ENCODE data around the gene ATG16L2. TPM values are rescaled to one million over a fixed set of nuclear protein-coding genes. Genes with fewer than 3 reads are reported as not detected.

The ATG16L2 gene
- total and polyA plus RNA-seq, 9 of the 15 experiments (the other 6 are each of a cell fraction or from before 2014, with no cell fraction given), result 0.18 to 11.2 (median 6.2) TPM

DNA sequence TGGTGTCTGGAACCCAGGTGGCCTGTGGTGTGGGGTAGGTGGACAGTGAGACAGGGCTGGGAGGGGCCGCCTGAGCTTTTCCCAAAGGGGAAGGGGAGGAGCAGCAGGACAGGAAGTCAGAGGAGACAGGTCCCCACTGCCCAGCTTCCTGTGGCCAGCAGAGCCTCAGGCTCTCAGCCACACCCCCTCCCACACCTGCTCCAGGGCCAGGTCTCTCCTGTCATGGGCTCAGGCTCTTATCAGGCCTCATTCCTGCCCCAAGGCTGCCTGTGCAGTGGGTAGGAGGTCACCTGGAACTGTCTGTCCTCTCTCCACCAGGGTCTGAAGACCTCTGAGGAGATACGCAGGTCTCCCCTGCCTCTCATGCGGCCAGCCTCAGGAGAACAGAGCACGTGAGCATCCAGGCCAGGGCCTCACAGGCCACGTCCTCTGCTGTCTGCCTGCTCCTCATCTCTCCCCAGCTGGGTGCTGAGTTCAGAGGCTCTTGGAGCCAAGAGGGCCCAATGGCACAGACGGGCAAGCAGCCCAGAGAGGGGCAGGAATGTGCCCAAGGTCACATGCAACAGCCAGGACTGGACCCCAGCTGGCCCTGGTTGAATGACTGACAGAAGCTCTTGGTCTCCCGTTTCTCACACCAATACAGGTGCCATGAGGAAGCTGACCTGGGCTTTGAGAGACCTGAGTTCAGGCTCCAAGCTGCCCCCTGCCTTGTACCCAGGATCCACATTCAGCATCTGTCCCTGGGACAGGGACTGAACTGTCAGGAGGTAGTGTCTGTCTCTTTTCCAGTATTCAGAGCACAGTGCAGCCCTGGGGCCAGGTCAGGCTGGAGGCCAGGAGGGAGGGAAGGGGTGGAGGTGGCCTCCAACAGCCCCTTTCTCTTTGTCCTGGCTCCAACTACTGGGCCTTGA is 37.1 kb upstream of the ATG16L2 start (continued):
- peak; percentile 43; the same call in 1 of the 2 replicates for TF ChIP-seq USF2 (CRISPR knock-in tag; IDR thresholded peaks at IDR 0.05)
- TF ChIP-seq ZNF311 (CRISPR knock-in tag; IDR thresholded peaks at IDR 0.05), result no peak
- no peak for TF ChIP-seq FOXA1 (IDR thresholded peaks at IDR 0.05; ENCODE audit: borderline replicate concordance)
- no peak for TF ChIP-seq NFATC3 (IDR thresholded peaks at IDR 0.05)
- TF ChIP-seq ARID3A (IDR thresholded peaks at IDR 0.05; ENCODE audit: borderline replicate concordance, low read depth, low read length), result no peak
- TF ChIP-seq GABPB1 (CRISPR knock-in tag; IDR thresholded peaks at IDR 0.05), result peak; percentile 61
- TF ChIP-seq ZNF445 (CRISPR knock-in tag; IDR thresholded peaks at IDR 0.05; ENCODE audit: low read depth), result no peak
- TF ChIP-seq HDAC8 (tag; IDR thresholded peaks at IDR 0.05), result no peak
- TF ChIP-seq EP300 (IDR thresholded peaks at IDR 0.05; ENCODE audit: low read length), result peak; percentile 17; the same call in 1 of the 2 replicates
- no peak for TF ChIP-seq NR3C1 (CRISPR knock-in tag; IDR thresholded peaks at IDR 0.05)
- no peak for TF ChIP-seq ZKSCAN1 (IDR thresholded peaks at IDR 0.05; ENCODE audit: low read depth, low read length)
- TF ChIP-seq CBFA2T2 (conservative IDR thresholded peaks at IDR 0.05), result peak; percentile 52
- TF ChIP-seq HDAC3 (IDR thresholded peaks at IDR 0.05; ENCODE audit: borderline replicate concordance, partially characterized antibody), result no peak
- no peak for TF ChIP-seq ZNF134 (CRISPR knock-in tag; conservative IDR thresholded peaks at IDR 0.05)
- TF ChIP-seq ETV5 (CRISPR knock-in tag; IDR thresholded peaks at IDR 0.05; ENCODE audit: low read depth), result no peak
- no peak for TF ChIP-seq KAT7 (CRISPR knock-in tag; IDR thresholded peaks at IDR 0.05; ENCODE audit: borderline replicate concordance)

Measured in K562 (cell line).